ENCODE measurements around the gene ZNF415. TPM values are rescaled to one million over a fixed set of nuclear protein-coding genes. Genes with fewer than 3 reads are reported as not detected.

The ZNF415 gene
- total RNA-seq (ENCODE audit: low replicate concordance), result 2.3 and 4.1 TPM in 2 replicates

DNA sequence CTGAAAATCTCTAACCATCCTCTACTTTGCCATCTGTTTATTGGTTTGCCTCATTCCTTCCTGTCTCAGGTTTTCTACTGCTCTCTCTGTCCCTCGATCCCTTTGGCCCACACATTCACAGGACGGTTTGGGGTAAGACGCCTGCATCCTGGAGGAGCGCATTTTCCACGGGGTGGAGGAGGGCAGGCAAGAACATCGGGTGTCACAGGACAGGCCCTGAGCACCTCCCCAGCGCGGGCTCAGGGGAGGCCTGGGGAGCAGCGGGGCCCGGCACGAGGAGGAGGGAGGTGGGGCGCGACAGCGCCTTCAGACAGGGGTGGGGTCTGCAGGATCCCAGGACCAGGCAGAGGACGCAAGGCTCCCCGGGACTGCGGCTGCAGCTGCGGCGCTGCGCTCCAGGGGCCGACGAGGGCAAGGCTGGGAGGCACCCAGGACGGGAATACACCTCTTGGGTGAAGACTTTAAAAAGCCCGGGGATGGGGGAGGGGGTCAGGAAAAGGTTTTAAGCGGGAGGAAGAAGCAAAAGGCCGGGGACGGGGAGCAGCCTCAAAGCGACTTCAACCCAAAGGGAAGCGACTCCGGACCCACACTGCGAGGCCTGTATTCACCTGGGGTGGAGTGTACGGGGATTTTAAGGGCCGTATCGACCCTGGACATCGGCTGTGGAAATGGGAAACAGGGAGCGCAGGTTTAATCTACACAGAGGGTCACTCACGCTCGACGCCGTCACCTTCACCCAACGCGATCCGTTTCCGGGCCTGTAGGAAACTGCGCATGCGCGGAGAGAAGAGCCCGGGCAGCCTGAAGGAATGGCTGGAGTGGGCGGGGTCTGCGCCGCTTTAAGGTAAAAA, at the start of gene ZNF415:
TSS of gene ZNF415 (minus strand) at position 770 of the 851 bp plus-strand sequence. CDS start 10,234 bp downstream, outside the sequence.
- DNase-seq (ENCODE audit: low read depth), result peak; percentile 47
- TF ChIP-seq, protein P1, sequence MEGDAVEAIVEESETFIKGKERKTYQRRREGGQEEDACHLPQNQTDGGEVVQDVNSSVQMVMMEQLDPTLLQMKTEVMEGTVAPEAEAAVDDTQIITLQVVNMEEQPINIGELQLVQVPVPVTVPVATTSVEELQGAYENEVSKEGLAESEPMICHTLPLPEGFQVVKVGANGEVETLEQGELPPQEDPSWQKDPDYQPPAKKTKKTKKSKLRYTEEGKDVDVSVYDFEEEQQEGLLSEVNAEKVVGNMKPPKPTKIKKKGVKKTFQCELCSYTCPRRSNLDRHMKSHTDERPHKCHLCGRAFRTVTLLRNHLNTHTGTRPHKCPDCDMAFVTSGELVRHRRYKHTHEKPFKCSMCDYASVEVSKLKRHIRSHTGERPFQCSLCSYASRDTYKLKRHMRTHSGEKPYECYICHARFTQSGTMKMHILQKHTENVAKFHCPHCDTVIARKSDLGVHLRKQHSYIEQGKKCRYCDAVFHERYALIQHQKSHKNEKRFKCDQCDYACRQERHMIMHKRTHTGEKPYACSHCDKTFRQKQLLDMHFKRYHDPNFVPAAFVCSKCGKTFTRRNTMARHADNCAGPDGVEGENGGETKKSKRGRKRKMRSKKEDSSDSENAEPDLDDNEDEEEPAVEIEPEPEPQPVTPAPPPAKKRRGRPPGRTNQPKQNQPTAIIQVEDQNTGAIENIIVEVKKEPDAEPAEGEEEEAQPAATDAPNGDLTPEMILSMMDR (IDR thresholded peaks at IDR 0.05; ENCODE audit: insufficient read depth, low read length), result no peak
- H3K4me3 ChIP-seq (ENCODE audit: low read depth, low read length), result peak within 1 kb of the TSS; percentile 53

DNA sequence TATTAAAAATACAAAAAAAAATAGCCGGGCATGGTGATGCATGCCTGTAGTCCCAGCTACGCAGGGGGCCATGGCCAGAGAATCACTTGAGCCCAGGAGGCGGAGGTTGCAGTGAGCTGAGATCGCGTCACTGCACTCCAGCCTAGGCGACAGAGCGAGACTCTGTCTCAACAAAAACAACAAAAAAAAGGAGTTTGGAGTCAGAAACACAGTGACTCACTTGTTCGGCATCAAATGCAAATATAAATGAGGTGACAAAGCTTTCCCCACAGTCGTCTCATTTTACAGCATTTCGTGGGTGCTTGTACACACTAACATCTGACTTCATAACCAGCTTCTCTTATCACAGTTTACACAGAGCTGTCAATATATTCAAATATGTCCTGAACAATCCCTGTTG, 49.5 kb upstream of the ZNF415 start:
- no peak overlapping the region for H3K4me3 ChIP-seq (ENCODE audit: low read depth, low read length)
- DNase-seq (ENCODE audit: low read depth), result no peak
- TF ChIP-seq, protein P1 (IDR thresholded peaks at IDR 0.05; ENCODE audit: insufficient read depth, low read length), result no peak

DNA sequence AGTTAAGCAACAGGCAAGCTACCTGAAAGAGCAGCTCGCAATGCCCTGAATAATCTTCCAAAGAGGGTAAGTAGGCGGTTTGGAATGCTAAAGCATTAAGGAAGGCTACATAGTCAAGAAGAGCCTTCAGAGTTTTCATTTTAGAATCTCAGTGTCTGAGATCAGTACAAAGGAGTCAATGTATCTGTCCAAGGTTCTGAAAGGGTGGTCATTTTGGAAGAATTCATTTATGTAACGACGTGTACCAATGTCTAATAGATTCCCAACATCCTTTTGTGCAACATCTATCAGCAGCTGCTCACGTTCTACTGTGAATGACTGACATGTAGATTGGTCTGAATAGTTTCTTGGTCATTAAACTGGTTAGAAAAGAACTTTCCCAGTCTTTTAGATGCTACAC, 45.3 kb upstream of the ZNF415 start:
- no peak for DNase-seq (ENCODE audit: low read depth)
- TF ChIP-seq, protein P1 (IDR thresholded peaks at IDR 0.05; ENCODE audit: insufficient read depth, low read length), result no peak
- no peak overlapping the region for H3K4me3 ChIP-seq (ENCODE audit: low read depth, low read length)

DNA sequence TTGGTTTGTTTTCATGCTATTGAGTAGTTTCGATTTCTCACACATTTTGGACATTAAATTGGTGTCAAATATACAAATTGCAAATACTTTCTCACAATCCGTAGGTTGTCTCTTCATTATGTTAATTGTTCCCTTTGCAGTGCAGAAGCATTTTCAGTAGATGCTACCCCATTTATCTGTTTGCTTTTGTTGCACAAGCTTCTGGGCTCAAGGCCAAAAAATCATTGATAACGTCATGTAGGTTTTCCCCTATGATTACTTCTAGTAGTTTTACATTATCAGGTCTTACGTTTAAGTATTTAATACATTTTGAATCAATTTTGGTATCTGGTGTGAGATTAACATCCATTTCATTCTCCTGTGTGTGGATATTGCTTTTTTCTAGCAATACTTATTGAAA, 40.2 kb upstream of the ZNF415 start:
- TF ChIP-seq, protein P1 (IDR thresholded peaks at IDR 0.05; ENCODE audit: insufficient read depth, low read length), result no peak
- no peak overlapping the region for H3K4me3 ChIP-seq (ENCODE audit: low read depth, low read length)
- peak; percentile 8 for DNase-seq (ENCODE audit: low read depth)

DNA sequence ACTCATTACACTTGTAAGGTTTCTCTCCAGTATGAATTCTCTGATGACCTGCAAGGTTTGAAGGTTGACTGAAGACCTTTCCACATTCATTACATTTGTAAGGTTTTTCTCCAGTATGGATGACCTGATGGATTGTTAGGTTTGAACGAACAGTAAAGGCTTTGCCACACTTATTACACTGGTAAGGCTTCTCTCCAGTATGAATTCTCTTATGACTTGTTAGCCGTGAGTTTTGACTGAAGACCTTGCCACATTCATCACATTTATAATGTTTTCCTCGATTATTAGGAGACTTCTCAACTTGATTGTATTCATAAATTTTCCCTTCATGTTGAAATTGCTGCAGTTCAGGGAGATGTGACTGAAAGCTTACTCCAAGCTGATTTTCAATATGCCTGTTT, 33.0 kb upstream of the ZNF415 start:
- no peak for DNase-seq (ENCODE audit: low read depth)
- TF ChIP-seq, protein P1 (IDR thresholded peaks at IDR 0.05; ENCODE audit: insufficient read depth, low read length), result no peak
- H3K4me3 ChIP-seq (ENCODE audit: low read depth, low read length), result no peak overlapping the region

DNA sequence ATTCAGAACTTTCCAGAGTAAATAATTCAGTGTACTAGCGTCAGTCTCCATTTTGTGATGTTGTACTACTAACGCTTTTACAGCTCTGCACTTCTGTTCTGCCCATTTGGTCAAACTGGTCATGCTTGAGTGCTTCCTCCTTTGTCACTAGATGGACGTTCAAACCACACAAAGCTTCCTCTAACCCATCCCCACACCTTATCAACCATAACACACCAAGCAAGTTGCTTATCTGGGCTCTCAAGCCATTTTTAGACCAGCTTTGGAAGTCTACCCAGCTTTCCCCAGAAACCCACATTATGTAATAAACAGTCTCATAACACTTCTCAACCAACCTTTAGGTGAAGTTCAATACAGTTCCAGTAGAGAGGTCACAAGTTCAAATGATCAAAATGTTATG, 28.4 kb upstream of the ZNF415 start:
- no peak for DNase-seq (ENCODE audit: low read depth)
- no peak overlapping the region for H3K4me3 ChIP-seq (ENCODE audit: low read depth, low read length)
- TF ChIP-seq, protein P1 (IDR thresholded peaks at IDR 0.05; ENCODE audit: insufficient read depth, low read length), result no peak
